Activated CD4-positive, alpha-beta T cell treated with anti-CD3 and anti-CD28 coated beads, Interleukin-2, amount 10 ng/mL, durations not matched to agents 7 days and 5 days (primary cell): ENCODE data around the gene SERPINF2. TPM values are rescaled to one million over a fixed set of nuclear protein-coding genes. Genes with fewer than 3 reads are reported as not detected.

Experiments
- CTCF ChIA-PET: fragments of 350-600 bp; sonication (Branson Sonifier 250); formaldehyde crosslinking; loops from one replicate; lab custom pipeline; 2021; ENCODE audit warnings: antibody characterized with exemption; lab: Charles Lee
- POLR2A ChIA-PET: fragments of 350-600 bp; sonication (Branson Sonifier 250); formaldehyde crosslinking; loops from one replicate; lab custom pipeline; 2021; ENCODE audit warnings: antibody characterized with exemption; lab: Charles Lee
- DNase-seq: peaks from one replicate; pipeline ENCODE4 v3.0.0-alpha.2; 2020
- H3K27ac Mint-ChIP-seq: one replicate; pipeline ENCODE4 v1.8.0; 2021; ENCODE audit warnings: mild to moderate bottlenecking, moderate library complexity, mixed read lengths
- H3K27me3 Mint-ChIP-seq: one replicate; pipeline ENCODE4 v1.8.0; 2021; ENCODE audit warnings: mixed read lengths
- H3K36me3 Mint-ChIP-seq: one replicate; pipeline ENCODE4 v1.8.0; 2021; ENCODE audit warnings: low read depth, mixed read lengths
- H3K4me1 Mint-ChIP-seq: one replicate; pipeline ENCODE4 v1.8.0; 2021; ENCODE audit warnings: mixed read lengths
- H3K4me3 Mint-ChIP-seq: one replicate; pipeline ENCODE4 v1.8.0; 2021; ENCODE audit warnings: mild to moderate bottlenecking, moderate library complexity, mixed read lengths
- H3K9me3 Mint-ChIP-seq: one replicate; pipeline ENCODE4 v1.8.0; 2021; ENCODE audit warnings: mixed read lengths
- total RNA-seq, 2 experiments: library from RNA; stranded (reverse); gene quantifications; one replicate each; pipeline ENCODE4 v1.2.3, GENCODE V29; 2021

SERPINF2 gene
- total RNA-seq, 2 experiments from 2014 or later, result 0.79 to 1.3 TPM

DNA sequence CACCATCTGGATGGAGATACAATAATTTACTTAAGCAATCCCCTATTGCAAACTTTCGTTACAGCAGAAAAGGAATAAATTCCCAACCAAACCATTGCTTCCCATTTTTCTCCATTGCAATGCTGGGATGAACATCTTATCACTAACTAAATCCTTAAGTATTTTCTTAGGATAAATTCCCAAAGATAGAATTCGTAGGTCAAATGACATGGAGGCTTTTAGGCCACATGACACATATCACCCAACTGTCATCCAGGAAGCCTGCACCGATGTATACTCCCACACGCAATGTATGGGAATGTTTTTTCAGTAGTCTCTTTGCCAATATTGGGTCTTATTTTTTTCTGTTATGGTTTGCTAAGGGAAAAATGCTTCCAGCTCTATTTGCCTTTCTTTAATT lies 30.9 kb upstream of the SERPINF2 start:
- Mint-ChIP-seq H3K4me3 (no peak overlapping the region), H3K4me1 (peaks cover 32% of the 10 kb centered on the region), H3K9me3 (no peaks in the 10 kb centered on the region), H3K27me3 (peaks cover 32% of the 10 kb centered on the region), H3K36me3 (peaks cover 15% of the 10 kb centered on the region), H3K27ac (no peak overlapping the region)
- ChIA-PET CTCF (no interaction called here), POLR2A (no interaction called here)
- DNase-seq, result no peak

DNA sequence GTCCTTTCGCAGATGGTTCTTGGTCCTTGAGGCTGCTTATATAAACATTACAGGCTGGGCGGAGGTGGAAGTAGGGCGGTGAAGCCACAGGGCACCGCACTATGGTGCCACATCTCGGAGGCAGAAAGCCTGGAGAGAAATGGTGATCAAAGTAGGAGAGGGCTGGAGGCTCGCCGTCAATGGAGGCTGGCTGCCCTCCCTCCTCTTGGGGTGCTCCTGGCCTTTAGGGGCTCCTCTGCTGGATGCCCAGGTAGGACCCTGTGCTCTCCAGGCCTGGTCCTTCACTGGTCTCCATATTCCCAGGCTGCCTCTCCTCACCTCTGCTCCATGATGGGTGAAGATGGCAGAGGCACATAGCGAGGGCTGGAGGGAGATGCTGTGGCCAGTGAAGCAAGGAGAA lies 30.4 kb upstream of the SERPINF2 start:
- H3K4me1 Mint-ChIP-seq, result peaks cover 32% of the 10 kb centered on the region
- CTCF ChIA-PET, result interaction anchor here (1.4 kb wide), 1 partner anchor 21 kb away, joined by 3 read pairs; no protein-coding TSS in a partner anchor
- H3K36me3 Mint-ChIP-seq, result peaks cover 15% of the 10 kb centered on the region
- H3K27ac Mint-ChIP-seq, result no peak overlapping the region
- DNase-seq, result no peak
- no peaks in the 10 kb centered on the region for H3K9me3 Mint-ChIP-seq
- H3K27me3 Mint-ChIP-seq, result peaks cover 30% of the 10 kb centered on the region
- POLR2A ChIA-PET, result no interaction called here
- H3K4me3 Mint-ChIP-seq, result no peak overlapping the region

DNA sequence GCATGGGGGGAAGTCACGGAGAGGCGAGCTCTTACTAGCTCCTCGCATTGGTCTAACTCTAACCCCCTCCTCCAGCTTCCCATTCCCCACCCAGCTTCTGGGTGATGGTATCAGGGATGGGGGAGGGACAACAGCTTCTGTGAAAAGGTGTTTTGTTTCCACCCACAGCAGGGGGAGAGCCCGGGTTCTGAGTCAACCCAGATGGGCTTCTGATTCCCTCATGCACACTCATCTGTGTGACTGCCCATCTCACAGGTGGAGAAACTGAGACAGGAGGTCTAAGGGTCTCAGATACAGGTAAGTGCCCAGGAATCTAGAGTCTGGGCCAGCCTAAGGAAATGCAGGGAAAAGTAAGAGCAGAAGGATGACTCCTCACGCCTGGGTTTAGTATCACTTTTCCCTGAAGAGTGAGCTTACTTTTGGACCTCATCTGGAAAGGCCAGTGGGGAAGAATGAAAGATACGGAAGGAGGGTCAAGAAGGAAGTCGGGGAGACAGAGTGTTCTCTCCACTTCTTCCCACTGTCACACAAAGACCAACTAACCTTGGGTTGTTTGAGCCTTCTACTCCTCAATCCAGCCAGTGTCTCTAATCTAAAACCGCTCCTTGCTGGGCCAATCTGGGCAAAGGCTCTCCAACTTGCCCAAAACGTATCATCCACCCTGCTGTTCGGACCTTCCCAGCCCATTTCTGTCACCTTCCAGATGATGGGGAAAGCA lies 29.4 kb upstream of the SERPINF2 start:
- no peak for DNase-seq

DNA sequence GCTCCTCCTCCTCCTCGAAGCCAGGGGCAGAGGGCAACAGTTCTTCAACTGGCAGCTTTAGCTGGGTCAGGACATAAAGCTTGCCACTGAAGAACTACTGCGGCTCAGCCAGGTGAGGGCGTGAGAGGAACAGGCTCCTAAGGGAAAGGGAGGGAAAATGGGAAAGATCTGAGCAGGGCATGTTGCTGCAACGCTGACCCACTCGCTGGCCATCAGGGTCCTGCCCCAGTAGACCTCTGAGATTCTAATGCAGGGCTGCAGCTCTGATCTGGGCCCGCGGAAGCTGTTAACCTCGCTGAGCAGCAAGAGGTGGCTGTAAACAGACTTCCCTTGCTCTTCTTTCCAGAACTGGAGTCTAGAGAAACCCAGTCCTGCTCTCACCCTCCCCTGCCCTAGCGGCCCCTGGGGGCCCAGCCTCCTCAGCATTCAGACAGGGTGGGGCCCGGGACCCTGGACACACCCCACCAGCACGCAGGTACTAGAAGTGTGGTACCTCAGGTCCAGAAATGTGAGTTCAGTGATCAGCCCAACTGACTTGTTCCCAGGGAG lies 28.7 kb upstream of the SERPINF2 start:
- Mint-ChIP-seq H3K9me3 (no peaks in the 10 kb centered on the region), H3K27me3 (peaks cover 19% of the 10 kb centered on the region), H3K27ac (peak overlapping the region; percentile 47), H3K4me3 (peak overlapping the region; percentile 52), H3K36me3 (peaks cover 15% of the 10 kb centered on the region), H3K4me1 (peaks cover 42% of the 10 kb centered on the region)
- no peak for DNase-seq
- ChIA-PET POLR2A (no interaction called here), CTCF (interaction anchor here (0.9 to 1.4 kb wide), 3 partner anchors 13 to 198 kb away, joined by 3 read pairs; partner anchors contain the start of gene INPP5K)

More for the DNA sequence above, 29.4 kb upstream of the SERPINF2 start:
- no peak overlapping the region for H3K27ac Mint-ChIP-seq
- peaks cover 15% of the 10 kb centered on the region for H3K36me3 Mint-ChIP-seq
- ChIA-PET CTCF (interaction anchor here (0.9 to 1.4 kb wide), 3 partner anchors 12 to 197 kb away, joined by 3 read pairs; partner anchors contain the start of gene INPP5K), POLR2A (interaction anchor here (0.5 kb wide), 1 partner anchor 161 kb away, joined by 3 read pairs; no protein-coding TSS in a partner anchor)
- no peak overlapping the region for H3K4me3 Mint-ChIP-seq
- peaks cover 23% of the 10 kb centered on the region for H3K27me3 Mint-ChIP-seq
- H3K4me1 Mint-ChIP-seq, result peaks cover 39% of the 10 kb centered on the region
- no peaks in the 10 kb centered on the region for H3K9me3 Mint-ChIP-seq

DNA sequence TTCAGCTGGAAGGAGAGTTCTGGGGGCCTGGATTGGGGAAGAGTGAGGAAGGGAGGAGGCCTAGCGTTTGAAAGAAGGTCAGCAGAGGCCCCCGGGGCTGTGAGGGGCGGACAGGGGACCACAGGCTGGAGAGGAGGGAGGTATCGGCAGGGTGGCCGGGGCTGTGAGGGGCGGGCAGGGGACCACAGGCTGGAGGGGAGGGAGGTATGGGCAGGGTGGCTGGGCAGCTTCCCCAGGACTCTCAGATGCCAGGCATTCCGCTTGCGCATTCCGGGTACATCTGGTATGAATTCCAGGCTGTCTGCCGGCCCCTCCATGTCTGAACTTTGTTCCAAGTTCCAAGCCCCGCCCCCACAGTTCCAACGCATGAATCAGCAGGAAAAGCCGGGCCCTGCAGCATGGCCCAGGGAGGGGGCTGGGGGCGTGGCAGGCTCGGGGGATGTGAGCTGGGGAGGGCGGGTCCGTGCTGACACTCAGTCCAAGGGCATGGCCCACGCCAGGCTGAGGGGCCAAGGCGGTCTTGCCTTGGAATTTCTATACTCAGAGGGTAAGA lies 28.2 kb upstream of the SERPINF2 start:
- Mint-ChIP-seq H3K27ac (peak overlapping the region; percentile 47), H3K4me1 (peaks cover 41% of the 10 kb centered on the region), H3K27me3 (peaks cover 19% of the 10 kb centered on the region), H3K36me3 (peaks cover 15% of the 10 kb centered on the region), H3K9me3 (no peaks in the 10 kb centered on the region), H3K4me3 (peak overlapping the region; percentile 97)
- DNase-seq, result peak; percentile 24
- ChIA-PET CTCF (interaction anchor here (0.6 kb wide), 1 partner anchor 118 kb away, joined by 3 read pairs; no protein-coding TSS in a partner anchor), POLR2A (no interaction called here)

DNA sequence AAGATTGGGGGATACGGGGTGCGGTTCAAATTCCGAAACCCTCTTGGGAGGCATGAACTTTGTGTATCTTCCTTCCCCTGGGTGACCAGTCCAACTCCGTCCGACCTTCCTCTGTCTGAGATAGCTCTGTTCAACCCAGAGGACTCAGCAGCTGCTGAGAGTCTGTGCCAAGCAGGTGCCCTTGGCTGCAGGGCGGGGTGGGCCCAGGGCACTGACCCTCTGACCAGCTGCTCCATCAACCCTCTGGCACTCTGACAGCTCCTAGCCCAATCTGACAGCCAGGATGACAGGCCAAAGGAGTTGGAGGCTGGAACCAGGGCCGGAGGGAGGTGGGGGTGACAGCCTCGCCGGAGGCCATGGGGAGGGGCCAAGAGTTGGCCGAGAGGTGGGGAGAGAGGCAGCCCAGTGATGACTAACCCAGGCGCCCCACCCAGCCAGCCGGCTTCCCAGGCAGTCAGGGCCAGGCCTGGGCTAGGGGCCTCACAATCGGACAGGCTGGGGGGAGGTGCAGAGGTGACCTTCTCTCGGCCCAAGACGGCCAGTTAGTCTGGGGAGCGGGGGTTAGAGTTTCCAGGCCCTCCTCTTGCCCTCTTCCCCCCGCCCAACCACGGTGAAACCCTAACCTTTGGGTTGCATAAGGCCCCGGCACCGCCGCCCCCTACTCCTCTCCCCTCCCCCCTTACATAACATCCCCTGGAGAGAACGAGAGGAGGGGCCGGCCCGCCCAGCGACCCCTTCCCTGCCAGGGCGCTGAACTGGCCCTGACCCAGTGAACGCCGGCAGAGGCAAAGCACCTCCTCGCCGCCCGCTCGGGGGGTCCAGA lies 27.5 kb upstream of the SERPINF2 start:
- Mint-ChIP-seq H3K4me3 (peak overlapping the region; percentile 97), H3K27ac (peak overlapping the region; percentile 57), H3K4me1 (peaks cover 44% of the 10 kb centered on the region), H3K36me3 (peaks cover 15% of the 10 kb centered on the region), H3K27me3 (peaks cover 19% of the 10 kb centered on the region), H3K9me3 (no peaks in the 10 kb centered on the region)
- ChIA-PET CTCF (interaction anchor here (0.6 to 1.9 kb wide), 2 partner anchors 69 to 119 kb away, joined by 3 to 7 read pairs; no protein-coding TSS in a partner anchor), POLR2A (no interaction called here)
- DNase-seq, result peak; percentile 43

DNA sequence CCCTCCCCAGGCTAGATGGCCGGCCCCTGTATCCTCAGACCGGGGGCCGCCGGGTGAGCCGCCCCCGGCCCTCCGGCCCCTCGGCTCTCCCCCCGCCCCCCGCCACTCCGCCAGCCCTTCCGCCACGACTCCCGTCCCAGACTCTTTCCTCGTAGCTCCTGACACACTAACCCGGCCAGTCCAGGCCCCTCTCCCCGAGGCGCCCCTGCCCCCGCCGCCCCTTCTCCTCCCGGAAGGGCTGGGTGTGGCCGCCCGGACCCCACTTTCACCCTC lies 26.9 kb upstream of the SERPINF2 start:
- Mint-ChIP-seq H3K4me1 (peaks cover 43% of the 10 kb centered on the region), H3K27me3 (peaks cover 15% of the 10 kb centered on the region)

DNA sequence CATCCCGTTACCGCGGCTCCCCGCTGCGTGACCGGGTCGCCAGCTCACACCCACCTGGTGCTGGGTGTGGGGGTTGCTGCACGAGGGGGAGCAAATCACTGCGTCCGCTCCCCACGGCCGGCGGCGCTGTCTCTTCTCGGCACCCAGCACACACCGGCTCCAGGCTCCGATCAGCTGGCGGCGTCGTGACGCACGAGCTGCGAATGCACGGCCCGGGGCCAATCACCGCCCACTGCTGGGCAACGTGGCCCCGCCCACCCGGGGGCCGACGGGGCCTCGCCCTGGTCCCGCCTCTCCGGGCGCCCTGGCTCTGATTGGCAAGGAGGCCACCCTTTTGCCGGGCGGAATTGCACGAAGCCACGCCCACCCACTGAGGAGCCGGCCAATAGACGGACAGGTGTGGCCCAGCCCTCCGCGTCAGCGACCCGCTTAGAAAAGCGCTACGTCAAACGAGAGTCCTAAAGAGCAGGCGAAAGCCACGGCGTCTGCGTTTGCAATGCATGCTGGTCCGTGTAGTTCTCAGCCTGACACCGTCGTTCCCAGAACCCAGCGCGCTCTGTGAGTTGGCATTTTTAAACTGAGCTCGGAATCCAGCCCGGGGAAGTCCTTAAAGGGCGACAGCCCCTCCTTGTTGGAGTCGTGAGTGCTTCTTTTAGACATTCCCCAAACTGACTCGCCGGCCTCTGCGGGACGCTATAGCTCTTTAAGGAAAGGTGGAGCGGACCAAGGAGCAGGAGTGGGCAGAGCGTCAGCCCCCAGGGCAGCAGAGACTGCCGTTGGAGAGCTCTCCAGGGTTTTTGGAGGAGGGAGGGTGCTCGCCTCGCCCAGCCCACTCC lies 26.4 kb upstream of the SERPINF2 start:
- CTCF ChIA-PET, result interaction anchor here (0.7 to 1.9 kb wide), 10 partner anchors 9 to 529 kb away, joined by 3 to 14 read pairs (median 5); partner anchors contain the start of genes RILP and RTN4RL1
- peaks cover 12% of the 10 kb centered on the region for H3K36me3 Mint-ChIP-seq
- peak overlapping the region; percentile 97 for H3K4me3 Mint-ChIP-seq
- H3K27ac Mint-ChIP-seq, result peak overlapping the region; percentile 92
- DNase-seq, result peak; percentile 100
- H3K27me3 Mint-ChIP-seq, result peaks cover 10% of the 10 kb centered on the region
- peaks cover 42% of the 10 kb centered on the region for H3K4me1 Mint-ChIP-seq
- H3K9me3 Mint-ChIP-seq, result no peaks in the 10 kb centered on the region
- POLR2A ChIA-PET, result interaction anchor here (0.6 to 1.2 kb wide), 2 partner anchors 40 to 113 kb away, joined by 3 to 4 read pairs; partner anchors contain the start of genes RPA1 and SMYD4

More for the DNA sequence above, 26.9 kb upstream of the SERPINF2 start:
- CTCF ChIA-PET, result interaction anchor here (1.9 kb wide), 1 partner anchor 68 kb away, joined by 7 read pairs; no protein-coding TSS in a partner anchor
- Mint-ChIP-seq H3K27ac (peak overlapping the region; percentile 86), H3K36me3 (peaks cover 15% of the 10 kb centered on the region), H3K4me3 (peak overlapping the region; percentile 97), H3K9me3 (no peaks in the 10 kb centered on the region)
- no peak for DNase-seq
- POLR2A ChIA-PET, result no interaction called here

DNA sequence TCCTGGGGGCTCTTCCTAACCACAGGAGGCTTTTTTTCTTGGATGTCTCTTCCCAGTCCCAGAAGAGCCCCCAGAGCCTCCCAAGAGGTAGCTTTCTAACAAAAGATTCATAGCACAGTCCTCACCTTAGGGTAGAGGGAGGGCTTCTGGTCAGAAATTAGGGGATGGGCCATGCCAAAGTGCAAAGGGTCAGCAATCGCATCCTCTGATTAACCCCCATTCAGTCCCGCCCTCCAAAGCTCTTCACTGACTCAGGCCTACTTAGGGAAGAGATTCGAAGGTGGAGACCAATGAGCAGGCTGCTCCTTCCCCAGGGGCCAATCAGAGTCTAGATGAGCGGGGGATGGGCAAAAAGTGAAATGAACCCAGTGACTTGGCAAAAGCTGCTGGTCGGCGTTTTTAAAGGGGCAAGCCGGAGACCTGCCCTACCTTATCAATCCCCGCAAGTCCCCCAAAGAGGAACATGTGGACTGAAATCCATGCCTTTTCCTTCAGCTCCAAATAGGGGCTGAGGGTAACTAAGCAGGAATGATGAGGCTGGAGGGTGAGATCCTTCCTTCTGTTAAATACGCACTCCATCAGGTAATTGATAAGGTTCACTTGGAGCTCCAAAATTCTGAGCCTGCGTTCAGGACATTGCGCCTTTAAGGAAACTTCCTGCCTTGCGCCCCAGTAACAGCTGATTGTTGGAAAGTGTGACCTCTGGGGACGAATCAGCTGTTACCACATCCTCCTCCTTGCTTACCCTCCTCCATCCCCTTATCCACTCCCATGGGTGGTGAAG lies 25.6 kb upstream of the SERPINF2 start:
- Mint-ChIP-seq H3K4me3 (peak overlapping the region; percentile 97), H3K4me1 (peaks cover 44% of the 10 kb centered on the region), H3K27ac (peak overlapping the region; percentile 92), H3K27me3 (peaks cover 3% of the 10 kb centered on the region), H3K36me3 (peaks cover 5% of the 10 kb centered on the region), H3K9me3 (no peaks in the 10 kb centered on the region)
- peak; percentile 93 for DNase-seq
- ChIA-PET POLR2A (interaction anchor here (0.5 to 1.2 kb wide), 4 partner anchors 35 to 198 kb away, joined by 3 to 4 read pairs (median 4); partner anchors contain the start of genes RPA1 and SMYD4), CTCF (interaction anchor here (0.6 to 1.9 kb wide), 11 partner anchors 10 to 528 kb away, joined by 3 to 14 read pairs (median 4); partner anchors contain the start of genes RILP and RTN4RL1)

DNA sequence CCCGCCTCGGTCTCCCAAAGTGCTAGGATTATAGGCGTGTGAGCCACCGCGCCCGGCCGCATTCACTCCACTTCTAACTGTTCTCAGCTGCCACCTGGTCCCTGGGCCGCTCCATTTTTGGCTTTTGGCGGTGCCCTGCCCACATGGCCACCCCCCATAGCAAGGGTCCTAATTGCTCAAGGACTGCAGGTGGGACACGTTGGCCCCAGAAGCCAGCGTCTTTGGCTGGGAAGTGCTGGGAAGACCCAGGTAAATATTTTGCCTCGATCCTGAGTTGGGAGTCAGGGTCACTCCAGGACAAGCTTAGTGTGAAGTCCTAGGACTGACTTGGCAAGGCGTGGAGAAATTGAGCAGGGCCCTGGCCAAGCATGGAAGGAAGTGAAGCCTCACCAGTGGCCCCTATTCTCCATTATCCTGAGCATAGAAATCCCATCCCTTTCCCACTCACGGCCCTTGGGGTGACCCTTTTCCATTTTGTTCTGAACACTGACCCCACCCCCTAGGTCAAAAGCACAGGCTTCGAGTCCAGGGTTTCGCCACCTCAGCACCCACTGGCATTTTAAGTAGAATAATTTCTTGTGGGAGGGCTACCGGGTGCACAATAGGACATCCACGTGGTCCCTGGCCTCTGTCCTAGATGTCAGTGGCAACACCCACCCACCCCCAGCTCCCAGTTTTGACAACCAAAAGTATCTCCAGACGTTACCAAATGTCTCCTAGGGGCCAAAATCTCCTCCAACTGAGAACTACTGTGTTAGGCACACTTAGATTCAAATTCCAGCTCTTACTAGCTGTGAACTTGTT lies 24.1 kb upstream of the SERPINF2 start:
- Mint-ChIP-seq H3K36me3 (no peaks in the 10 kb centered on the region), H3K4me1 (peaks cover 53% of the 10 kb centered on the region), H3K27me3 (no peaks in the 10 kb centered on the region), H3K27ac (peak overlapping the region; percentile 92), H3K4me3 (peak overlapping the region; percentile 97), H3K9me3 (no peaks in the 10 kb centered on the region)
- DNase-seq, result no peak
- POLR2A ChIA-PET, result no interaction called here
- CTCF ChIA-PET, result interaction anchor here (0.7 to 1.3 kb wide), 3 partner anchors 12 to 933 kb away, joined by 3 to 4 read pairs (median 3); no protein-coding TSS in a partner anchor
